ENCODE results near the gene P4HA2. TPM values are rescaled to one million over a fixed set of nuclear protein-coding genes. Genes with fewer than 3 reads are reported as not detected.
"Not testable (repeated sequence)": the region's sequence is repeated elsewhere in the genome, so short reads cannot be mapped to it uniquely, and the experiment has no call there.

P4HA2 gene
- polyA plus RNA-seq, 10 donors = 52.9 to 81.0 (median 60.4) TPM

DNA sequence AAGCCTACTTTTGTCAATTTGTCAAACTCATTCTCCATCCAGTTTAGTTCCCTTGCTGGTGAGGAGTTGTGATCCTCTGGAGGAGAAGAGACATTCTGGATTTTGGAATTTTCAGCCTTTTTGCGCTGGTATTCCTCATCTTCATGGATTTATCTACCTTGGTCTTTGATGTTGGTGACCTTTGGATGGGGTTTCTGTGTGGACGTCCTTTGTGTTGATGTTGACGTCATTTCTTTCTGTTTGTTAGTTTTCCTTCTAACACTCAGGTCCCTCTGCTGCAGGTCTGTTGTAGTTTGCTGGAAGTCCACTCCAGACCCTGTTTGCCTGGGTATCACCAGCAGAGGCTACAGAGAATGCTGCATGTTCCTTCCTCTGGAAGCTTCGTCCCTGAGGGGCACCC is 71.2 kb downstream of the P4HA2 start:
- no peak for DNase-seq

DNA sequence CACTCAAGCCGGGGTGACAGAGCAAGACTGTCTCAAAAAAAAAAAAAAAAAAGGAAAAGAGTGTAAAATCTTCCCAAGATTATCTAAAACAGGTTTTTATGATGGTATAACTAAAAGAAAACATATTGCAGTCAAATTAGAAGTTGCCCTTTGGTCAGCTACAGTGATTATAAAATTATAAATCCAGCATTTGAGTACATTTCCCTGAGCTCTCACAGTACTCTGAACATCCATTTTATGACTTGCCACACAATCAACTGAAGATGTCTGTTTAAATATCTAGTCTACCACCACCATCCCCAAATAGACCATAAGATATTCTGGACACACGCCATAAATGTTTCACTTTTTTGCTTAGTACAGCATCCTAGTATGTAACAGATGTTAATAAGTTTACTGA is 77.1 kb downstream of the P4HA2 start:
- no peak for DNase-seq

DNA sequence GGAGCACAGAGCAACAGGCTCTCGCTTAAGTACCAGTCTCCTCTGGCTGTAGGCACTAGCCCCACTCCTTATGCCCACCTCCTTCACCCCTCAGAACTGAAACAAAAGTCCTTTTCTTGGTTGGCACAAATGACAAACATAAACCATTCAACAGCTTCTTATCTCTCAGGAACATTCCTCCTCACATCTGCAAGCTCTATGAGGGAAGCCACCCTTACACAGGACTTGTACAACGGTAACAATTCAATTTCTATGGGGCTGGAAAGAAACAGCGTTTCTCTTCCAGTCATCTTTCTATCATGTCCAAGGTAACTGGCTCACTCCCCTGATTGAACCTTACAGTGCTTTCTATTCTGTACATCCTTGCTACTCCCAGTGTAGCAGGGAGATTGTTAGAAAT is 80.0 kb downstream of the P4HA2 start:
- no peak for DNase-seq

DNA sequence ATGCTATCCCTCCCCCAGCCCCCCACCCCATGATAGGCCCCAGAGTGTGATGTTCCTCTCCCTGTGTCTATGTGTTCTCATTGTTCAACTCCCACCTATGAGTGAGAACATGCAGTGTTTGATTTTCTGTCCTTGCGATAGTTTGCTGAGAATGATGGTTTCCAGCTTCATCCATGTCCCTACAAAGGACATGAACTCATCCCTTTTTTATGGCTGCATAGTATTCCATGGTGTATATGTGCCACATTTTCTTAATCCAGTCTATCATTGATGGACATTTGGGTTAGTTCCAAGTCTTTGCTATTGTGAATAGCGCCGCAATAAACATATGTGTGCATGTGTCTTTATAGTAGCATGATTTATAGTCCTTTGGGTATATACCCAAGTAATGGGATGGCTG is 82.3 kb downstream of the P4HA2 start:
- not testable (repeated sequence) for DNase-seq

DNA sequence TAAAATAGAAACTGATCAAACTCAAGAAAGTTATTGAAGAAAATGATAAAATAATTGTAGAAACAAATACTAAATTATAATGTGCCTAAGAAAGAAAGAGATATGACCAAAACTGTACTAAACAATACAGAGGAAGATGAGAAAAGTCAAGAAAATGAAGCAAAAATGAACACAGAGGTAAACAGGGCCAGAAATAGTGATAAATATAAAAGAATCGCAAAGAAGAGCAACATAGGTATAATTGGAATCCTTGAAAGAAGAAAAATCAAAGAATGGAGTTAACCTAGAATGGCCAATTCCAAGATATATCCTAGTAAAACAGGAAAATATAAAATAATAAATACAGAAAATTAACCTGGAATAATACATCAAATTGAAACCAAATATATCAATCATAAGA is 84.5 kb downstream of the P4HA2 start:
- no peak for DNase-seq

DNA sequence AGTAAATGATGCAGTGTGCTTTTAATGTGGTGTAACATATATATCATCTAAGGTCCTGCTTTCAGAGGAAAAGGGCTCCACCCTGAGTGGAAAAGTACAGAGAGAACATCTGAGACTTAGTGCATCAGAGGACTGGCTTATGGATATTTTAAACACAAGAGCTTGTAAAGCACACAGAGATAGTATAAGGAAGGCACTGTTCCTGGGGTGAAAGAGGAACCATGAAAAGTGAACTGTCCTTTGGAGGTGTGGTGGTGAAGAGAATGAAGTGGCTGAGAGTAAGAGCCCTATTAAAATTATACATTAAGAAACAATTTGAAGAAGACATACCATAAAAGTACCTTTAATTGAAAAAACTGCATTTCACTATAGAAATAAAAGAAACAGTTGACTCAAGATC is 85.2 kb downstream of the P4HA2 start:
- DNase-seq = no peak

Other genes with a start within 250 kb of the P4HA2 start
- 1 to 10 TPM in 2 of 10 donors, under 1 TPM in 8; 0.31 to 1.5 (median 0.72) TPM for gene ACSL6, start 216.2 kb downstream of the P4HA2 start, polyA plus RNA-seq (ENCODE audit: insufficient read length in 10 of 10)
- not detected for gene IL3, start 167.2 kb downstream of the P4HA2 start, polyA plus RNA-seq (ENCODE audit: insufficient read length in 10 of 10)
- not detected for gene CSF2, start 154.1 kb downstream of the P4HA2 start, polyA plus RNA-seq (ENCODE audit: insufficient read length in 10 of 10)
- 10 to 100 TPM; 41.8 to 66.1 (median 52.2) TPM for gene PDLIM4, start 29.8 kb upstream of the P4HA2 start, polyA plus RNA-seq (ENCODE audit: insufficient read length in 10 of 10)
- gene SLC22A4, start 66.5 kb upstream of the P4HA2 start, polyA plus RNA-seq (ENCODE audit: insufficient read length in 10 of 10) = 1 to 10 TPM; 2.9 to 5.2 (median 3.5) TPM
- gene SLC22A5, start 141.9 kb upstream of the P4HA2 start, polyA plus RNA-seq (ENCODE audit: insufficient read length in 10 of 10) = 10 to 100 TPM in 3 of 10 donors, 1 to 10 TPM in 7; 5.8 to 15.5 (median 8.7) TPM